Activated T-helper 9 cell treated with anti-CD3 and anti-CD28 coated beads, Interleukin-2, amount 50 U/mL, for 16 hours (primary cell): ENCODE results near the gene FGD3.
A peak's percentile ranks its signal among the peaks of the same experiment; 100 is the strongest.
"Not testable (repeated sequence)": the region's sequence is repeated elsewhere in the genome, so short reads cannot be mapped to it uniquely, and the experiment has no call there.

ENCODE experiments used
- DNase-seq: peaks from one replicate; pipeline ENCODE4 v3.0.0-alpha.2; 2020; ENCODE audit warnings: low read depth

Gene FGD3

DNA sequence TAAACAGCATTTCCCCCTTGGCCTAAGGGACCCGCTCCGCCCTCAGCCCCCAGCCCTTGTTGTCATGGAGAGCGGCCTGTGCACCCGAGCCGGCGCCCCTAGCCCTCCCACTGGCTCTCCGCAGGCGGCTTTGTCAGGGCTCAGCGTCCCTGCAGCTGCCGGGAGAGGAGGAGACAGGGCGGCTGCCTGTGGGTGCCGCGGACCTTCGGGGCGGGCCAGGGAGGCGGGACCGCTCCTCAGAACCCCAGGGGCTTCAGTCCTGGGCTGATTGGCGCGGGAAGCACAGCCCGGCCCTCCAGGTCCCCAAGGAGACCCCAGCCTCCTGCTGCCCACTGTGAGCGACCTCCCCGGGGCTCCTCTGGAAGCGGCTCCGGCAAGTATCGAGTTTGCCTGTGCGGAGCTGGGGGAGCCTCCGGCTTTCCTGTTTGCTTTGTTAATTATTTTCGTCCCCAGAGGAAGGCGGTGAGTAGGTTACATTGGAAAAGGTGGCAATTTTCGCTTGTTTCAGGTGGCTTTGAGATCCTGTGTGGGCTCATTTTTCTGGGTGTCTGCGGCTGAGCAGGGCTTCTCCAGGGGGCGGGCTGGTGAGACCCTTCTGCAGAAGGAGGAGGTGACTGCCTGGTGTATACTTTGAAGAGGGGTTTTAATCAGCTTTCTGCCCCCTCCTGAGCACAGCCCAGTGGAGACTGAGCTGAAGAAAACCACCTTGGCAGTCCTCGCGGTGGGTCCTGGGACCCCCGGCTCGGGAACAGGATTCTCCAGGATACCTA, at the start of gene FGD3:
Gene FGD3, plus strand, starts transcription at position 256 of the 770 bp plus-strand sequence. CDS start 28,734 bp downstream, outside the sequence.
- no peak for DNase-seq

DNA sequence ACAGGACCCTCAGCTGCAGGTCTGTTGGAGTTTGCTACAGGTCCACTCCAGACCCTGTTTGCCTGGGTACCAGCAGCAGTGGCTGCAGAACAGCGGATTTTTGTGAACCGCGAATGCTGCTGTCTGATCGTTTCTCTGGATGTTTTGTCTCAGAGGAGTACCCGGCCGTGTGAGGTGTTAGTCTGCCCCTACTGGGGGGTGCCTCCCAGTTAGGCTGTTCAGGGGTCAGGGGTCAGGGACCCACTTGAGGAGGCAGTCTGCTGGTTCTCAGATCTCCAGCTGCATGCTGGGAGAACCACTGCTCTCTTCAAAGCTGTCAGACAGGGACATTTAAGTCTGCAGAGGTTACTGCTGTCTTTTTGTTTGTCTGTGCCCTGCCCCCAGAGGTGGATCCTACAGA, 42.2 kb upstream of the FGD3 start:
- DNase-seq, result not testable (repeated sequence)

- DNase-seq, result no peak
These were observed 35.5 kb upstream of the FGD3 start for GRCh38 chr9:92911511-92912475.

GRCh38 chr9:92917176-92917800, 30.0 kb upstream of the FGD3 start:
- DNase-seq, result no peak

GRCh38 chr9:92920437-92920836, 26.9 kb upstream of the FGD3 start:
- no peak for DNase-seq

- no peak for DNase-seq
These were observed 15.7 kb upstream of the FGD3 start for GRCh38 chr9:92931606-92932005.

GRCh38 chr9:92934321-92934720, 13.0 kb upstream of the FGD3 start:
- DNase-seq, result no peak

DNA sequence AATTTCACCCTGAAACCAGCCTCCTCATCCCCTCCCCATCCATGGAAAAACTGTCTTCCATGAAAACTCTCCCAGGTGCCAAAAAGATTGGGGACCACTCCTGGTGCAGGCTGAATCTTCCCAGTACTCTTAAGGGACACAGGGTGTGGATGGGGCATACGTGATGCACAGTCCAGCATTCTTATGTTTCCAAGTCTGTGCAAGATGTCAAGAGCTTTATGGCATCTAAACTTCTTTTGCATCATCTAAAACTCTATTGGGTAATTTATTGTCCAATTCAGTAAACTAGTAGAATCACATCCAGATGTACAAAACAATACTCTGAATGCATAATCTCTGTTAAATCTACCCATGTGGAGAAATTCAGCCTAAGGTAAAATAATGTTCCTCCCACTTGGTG, 9.3 kb upstream of the FGD3 start:
- no peak for DNase-seq

GRCh38 chr9:92941861-92942260, 5.5 kb upstream of the FGD3 start:
- no peak for DNase-seq

DNA sequence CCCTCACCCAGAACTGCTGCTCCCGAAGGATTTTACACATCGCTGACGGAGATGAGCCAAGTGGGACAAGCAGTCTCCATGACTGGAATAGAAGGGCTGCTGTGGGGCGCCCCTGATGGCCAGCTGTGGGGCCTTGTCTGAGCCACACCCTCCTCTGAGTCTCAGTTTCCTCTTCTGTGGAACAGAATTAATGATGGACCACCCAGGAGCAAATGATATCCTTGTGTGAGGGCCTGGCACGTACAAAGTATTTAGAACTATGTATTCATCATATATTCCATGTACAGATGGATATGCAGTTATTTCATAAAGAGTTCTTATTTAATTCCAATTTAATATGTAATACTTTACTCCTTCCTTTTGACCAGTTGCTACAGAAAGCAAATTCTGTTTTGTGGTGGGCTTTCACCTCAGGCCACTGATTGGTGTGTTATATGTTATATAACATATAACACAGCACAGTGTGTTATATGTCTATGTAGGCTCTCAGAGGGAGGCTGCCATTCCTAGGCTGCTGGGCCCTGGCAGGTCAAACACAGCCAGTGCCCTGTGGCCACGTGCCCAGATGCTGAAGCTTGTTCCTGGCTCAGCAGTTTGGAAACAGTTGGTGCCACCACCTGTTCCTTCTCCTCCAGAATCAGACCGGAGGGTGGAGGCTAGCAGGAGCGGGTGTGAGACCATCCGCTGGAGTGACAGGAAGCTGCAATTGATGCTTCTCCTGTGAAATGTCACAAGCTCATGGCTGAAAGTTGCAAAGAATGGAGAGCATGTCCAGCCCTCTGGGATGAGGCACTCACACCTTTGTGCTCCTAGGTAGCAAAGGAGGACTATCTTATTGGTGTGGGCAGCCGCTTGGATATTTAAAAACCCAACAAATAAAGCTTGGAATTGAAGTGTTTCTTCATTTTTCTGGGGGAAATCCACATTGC, 4.4 kb upstream of the FGD3 start:
- no peak for DNase-seq

DNA sequence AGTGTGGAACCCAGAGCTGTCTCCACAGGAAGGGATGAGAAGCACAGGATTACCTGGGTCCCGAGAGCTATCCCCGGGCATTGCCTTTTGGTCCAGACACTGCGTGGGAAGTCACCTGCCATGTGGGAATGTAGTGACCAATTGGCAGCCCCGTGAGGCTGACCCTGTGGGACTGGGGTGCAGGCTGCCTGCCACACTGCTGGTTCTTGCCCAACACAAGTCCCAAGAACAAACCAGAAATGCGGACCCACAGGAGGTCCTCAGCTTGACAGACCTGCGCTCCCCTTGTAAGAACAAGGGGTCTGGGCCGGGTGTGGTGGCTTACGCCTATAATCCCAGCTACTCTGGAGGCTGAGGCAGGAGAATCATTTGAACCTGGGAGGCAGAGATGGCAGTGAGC, 2.4 kb upstream of the FGD3 start:
- no peak for DNase-seq

- no peak for DNase-seq
These were observed 1.5 kb upstream of the FGD3 start for GRCh38 chr9:92945796-92946195.

DNA sequence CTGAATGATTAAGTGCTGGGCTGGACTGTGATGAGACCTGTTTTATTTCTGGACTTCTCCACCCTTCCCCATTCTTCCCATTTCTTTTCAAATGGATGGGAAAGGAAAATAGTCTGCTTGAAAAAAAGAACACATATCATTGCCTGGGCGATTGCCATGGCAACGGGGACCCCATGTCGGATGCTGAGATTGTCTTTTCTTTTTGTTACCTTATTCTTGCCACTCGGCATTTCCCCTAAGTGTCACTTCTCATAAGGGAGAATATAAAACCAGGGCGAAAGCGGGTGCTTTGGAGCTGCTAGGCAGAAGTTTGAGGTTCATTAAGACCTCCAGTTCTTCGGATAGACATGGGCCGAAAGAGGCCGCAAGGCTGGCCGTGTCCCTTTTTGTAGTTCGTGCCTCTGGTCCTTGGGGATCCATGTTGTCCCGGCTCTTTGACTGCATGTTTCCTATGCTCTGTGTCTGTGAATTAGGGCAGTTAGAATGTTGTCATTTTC, 763 bp downstream of the FGD3 start:
- DNase-seq, result no peak

DNA sequence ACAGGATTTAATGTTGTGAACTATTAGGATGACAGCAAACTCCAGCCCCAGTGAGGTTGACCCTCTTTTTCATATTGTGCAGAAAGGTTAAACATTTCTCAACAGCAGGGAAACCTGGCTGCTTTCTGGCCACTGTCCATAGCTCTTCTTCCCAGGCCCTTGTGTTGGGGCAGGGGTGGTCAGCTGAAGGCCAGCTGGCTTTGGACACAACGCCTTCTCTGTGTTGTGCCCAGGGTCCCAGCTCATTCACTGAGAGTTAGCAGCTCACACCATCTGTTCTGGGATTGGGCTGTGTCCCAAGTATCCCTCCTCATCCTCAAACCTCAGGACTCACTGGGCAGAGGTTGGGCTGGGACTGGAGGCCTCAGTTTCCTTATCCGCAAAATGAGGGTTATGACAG, 1.3 kb downstream of the FGD3 start:
- no peak for DNase-seq

GRCh38 chr9:92949266-92949982, 2.1 kb downstream of the FGD3 start:
- DNase-seq, result no peak

- DNase-seq, result no peak
These were observed 3.1 kb downstream of the FGD3 start for GRCh38 chr9:92950359-92950955.

DNA sequence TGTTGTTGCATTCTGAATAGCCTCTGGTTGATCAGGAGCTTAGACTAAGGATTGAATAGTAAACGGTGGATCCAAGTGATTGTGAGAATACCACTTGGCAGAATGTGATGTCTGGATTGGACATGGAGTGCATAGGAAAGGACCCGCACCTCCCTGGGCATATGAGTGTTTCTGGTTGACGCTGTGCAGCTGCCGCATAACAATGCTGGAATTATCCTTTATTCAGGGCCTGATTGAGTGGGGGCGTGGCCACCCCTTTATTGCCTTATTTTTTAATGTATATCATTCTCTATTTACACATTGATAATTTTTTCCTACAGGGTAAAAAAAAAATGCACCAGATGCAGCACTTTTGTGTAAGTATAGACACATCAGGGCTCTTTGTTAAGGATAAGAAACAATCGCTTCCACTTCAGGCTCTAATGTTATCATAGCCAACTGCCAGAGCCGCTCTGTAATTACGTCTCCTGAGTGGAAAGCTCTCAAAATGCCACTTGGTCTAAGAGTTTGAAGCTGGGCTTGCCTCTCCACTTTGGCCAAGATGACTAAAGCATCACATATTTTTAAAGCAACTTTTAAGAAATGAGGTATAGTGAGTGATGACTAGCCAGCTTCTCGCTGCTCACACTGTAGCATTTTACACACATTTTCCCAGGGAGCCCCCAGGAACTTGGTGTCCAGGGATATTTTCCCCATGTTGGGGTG, 5.7 kb downstream of the FGD3 start:
- DNase-seq, result no peak

GRCh38 chr9:92954049-92954861, 6.9 kb downstream of the FGD3 start:
- DNase-seq, result peak; percentile 71

GRCh38 chr9:92954886-92955285, 7.6 kb downstream of the FGD3 start:
- no peak for DNase-seq
